ENCODE measurements around the gene GP5. TPM values are rescaled to one million over a fixed set of nuclear protein-coding genes. Genes with fewer than 3 reads are reported as not detected.

GP5 gene
- total RNA-seq, 1 donor from 2014 or later: not detected

DNA sequence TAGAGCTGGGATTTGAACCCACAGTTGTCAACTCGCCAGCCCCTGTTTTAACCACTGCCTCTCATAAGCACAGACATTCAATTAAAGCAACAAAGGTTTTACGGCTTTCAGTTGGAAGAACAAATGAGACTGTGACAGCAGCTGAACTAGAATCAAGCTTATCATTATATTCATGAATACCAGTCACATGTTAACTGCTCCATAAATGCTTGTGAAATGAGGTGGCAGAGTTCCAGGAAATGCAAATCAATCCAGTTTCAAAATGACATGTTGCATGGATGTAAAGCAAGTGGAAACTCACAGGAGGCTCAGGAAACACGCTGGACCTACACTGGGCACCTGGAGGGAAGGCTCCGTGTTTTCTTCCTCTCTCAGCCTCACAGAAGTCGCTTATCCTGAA, 3.9 kb downstream of the GP5 start:
- H3K27ac ChIP-seq (replicated peaks): no peak overlapping the region
- no peak overlapping the region for H3K4me3 ChIP-seq
- TF ChIP-seq, protein P1, sequence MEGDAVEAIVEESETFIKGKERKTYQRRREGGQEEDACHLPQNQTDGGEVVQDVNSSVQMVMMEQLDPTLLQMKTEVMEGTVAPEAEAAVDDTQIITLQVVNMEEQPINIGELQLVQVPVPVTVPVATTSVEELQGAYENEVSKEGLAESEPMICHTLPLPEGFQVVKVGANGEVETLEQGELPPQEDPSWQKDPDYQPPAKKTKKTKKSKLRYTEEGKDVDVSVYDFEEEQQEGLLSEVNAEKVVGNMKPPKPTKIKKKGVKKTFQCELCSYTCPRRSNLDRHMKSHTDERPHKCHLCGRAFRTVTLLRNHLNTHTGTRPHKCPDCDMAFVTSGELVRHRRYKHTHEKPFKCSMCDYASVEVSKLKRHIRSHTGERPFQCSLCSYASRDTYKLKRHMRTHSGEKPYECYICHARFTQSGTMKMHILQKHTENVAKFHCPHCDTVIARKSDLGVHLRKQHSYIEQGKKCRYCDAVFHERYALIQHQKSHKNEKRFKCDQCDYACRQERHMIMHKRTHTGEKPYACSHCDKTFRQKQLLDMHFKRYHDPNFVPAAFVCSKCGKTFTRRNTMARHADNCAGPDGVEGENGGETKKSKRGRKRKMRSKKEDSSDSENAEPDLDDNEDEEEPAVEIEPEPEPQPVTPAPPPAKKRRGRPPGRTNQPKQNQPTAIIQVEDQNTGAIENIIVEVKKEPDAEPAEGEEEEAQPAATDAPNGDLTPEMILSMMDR (IDR thresholded peaks at IDR 0.05; ENCODE audit: borderline replicate concordance): no peak
- H3K27me3 ChIP-seq (ENCODE audit: low read depth): peaks cover 90% of the 10 kb centered on the region
- H3K36me3 ChIP-seq: no peaks in the 10 kb centered on the region
- peaks cover 21% of the 10 kb centered on the region for H3K4me1 ChIP-seq
- no peak for DNase-seq
- peaks cover 15% of the 10 kb centered on the region for H3K9me3 ChIP-seq (replicated peaks)
- intact Hi-C loops (cut with micrococcal nuclease): no loop called here

DNA sequence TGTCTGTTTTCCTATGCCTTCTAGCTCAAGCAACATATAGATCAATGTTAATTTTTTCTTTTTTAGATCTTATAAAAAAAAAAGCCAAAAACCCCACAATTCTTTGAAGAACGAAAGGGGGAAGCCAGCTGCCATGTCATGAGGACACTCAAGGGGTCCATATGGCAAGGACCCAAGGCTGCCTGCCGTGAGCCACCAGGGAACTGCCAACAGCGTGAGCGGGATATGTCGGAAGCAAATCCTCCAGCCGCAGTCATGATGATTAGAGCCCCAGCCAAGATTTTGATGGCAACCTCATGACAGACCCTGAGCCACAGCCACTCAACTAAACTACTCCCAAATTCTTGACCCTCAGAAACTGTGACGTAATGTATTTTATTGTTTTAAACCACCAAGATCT, 6.5 kb downstream of the GP5 start:
- Histone ChIP-seq H3K4me3 (no peak overlapping the region), H3K4me1 (peaks cover 10% of the 10 kb centered on the region), H3K9me3 (replicated peaks) (peaks cover 15% of the 10 kb centered on the region), H3K36me3 (no peaks in the 10 kb centered on the region), H3K27ac (replicated peaks) (no peak overlapping the region), H3K27me3 (ENCODE audit: low read depth) (peaks cover 68% of the 10 kb centered on the region)
- intact Hi-C loops (cut with micrococcal nuclease): no loop called here
- no peak for DNase-seq
- TF ChIP-seq, protein P1 (IDR thresholded peaks at IDR 0.05; ENCODE audit: borderline replicate concordance): no peak

DNA sequence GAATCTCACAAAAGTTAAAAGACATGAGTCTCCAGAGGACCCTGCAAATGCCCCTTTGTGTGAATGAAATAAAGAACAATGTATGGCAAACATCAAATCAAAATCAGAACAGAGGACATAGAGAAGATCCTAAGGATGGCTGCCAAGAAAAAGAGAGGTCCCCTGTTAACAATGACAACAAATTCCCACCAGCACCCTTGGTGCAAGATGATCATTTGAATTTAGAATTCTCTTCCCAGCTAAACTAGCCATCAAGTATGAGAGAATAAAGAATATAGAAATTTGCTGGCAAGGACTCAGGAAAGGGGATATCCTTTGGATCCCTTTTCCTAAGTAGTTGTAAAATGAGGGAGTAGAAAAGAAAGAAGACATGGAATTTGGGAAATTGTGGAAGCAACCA, 8.2 kb downstream of the GP5 start:
- Histone ChIP-seq H3K27me3 (ENCODE audit: low read depth) (peaks cover 58% of the 10 kb centered on the region), H3K4me1 (no peaks in the 10 kb centered on the region), H3K4me3 (no peak overlapping the region), H3K36me3 (no peaks in the 10 kb centered on the region), H3K27ac (replicated peaks) (no peak overlapping the region), H3K9me3 (replicated peaks) (peaks cover 15% of the 10 kb centered on the region)
- intact Hi-C loops (cut with micrococcal nuclease): no loop called here
- TF ChIP-seq, protein P1 (IDR thresholded peaks at IDR 0.05; ENCODE audit: borderline replicate concordance): no peak
- no peak for DNase-seq

DNA sequence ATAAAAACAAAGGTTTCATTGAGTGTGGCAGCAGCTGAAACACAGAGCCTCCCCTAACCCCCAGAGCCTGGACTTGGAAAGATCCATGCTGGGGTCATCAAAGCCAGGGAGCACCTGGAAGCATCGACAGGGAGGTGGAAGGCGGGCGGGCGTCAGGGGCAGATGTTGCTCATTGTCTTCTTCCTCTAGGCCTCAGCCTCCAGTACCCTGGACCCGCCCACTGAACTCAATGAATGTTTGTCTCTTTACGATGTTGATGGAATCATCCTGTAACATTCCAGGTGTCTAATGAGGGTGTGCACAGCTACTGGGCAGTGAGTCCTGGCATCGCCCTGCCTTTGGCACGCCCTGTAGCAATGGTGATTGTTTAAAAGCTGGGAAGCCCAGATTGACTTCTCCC, 9.8 kb downstream of the GP5 start:
- H3K4me1 ChIP-seq: no peaks in the 10 kb centered on the region
- no peak overlapping the region for H3K4me3 ChIP-seq
- TF ChIP-seq, protein P1 (IDR thresholded peaks at IDR 0.05; ENCODE audit: borderline replicate concordance): no peak
- peaks cover 59% of the 10 kb centered on the region for H3K27me3 ChIP-seq (ENCODE audit: low read depth)
- DNase-seq: no peak
- intact Hi-C loops (cut with micrococcal nuclease): no loop called here
- H3K36me3 ChIP-seq: no peaks in the 10 kb centered on the region
- H3K27ac ChIP-seq (replicated peaks): no peak overlapping the region
- H3K9me3 ChIP-seq (replicated peaks): peaks cover 15% of the 10 kb centered on the region

DNA sequence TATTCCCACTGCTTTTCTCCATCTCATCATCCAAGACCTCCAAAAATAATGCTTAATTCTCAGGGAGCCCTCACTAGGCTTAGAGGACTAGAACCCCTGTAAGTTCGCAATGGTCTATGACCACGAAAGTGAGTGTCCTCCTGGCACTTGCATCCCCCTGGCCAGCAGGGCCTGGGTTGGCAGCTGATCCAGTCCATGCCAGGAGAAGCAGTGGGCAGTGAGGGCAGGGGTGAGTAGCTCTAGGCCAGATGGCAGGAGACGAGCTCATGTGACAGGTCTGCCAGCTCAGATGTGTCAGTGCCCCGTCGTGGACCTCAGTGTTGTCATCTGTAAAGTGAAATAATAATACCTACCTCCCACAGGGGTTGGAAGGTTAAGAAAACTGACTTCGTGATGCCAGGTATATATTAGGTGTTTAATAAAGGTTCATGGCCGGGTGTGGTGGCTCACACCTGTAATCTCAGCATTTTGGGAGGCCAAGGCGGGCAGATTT, 11.1 kb downstream of the GP5 start:
- no peak for DNase-seq
- intact Hi-C loops (cut with micrococcal nuclease): no loop called here
- H3K4me1 ChIP-seq: no peaks in the 10 kb centered on the region

More for the DNA sequence above, 11.1 kb downstream of the GP5 start:
- Histone ChIP-seq H3K27me3 (ENCODE audit: low read depth) (peaks cover 51% of the 10 kb centered on the region), H3K4me3 (no peak overlapping the region), H3K9me3 (replicated peaks) (peaks cover 15% of the 10 kb centered on the region), H3K36me3 (no peaks in the 10 kb centered on the region), H3K27ac (replicated peaks) (no peak overlapping the region)
- TF ChIP-seq, protein P1 (IDR thresholded peaks at IDR 0.05; ENCODE audit: borderline replicate concordance): no peak
